Measurements from ENCODE around the gene FAR2.

- TF ChIP-seq CTCF (conservative IDR thresholded peaks at IDR 0.05 in 1 of 2, IDR thresholded peaks at IDR 0.05 in 1 of 2; ENCODE audit: low read depth in 1 of 2, low read length in 2 of 2): no peak
- TF ChIP-seq EZH2 (IDR thresholded peaks at IDR 0.05; ENCODE audit: low read length, missing control alignments): no peak
These were observed 85.5 kb downstream of the FAR2 start for GRCh38 chr12:29234552-29234951.

Data from fibroblast of lung (primary cell).